ENCODE measurements around the gene BCL2A1. TPM values are rescaled to one million over a fixed set of nuclear protein-coding genes. Genes with fewer than 3 reads are reported as not detected.
"Not testable (repeated sequence)": the region's sequence is repeated elsewhere in the genome, so short reads cannot be mapped to it uniquely, and the experiment has no call there.

Gene BCL2A1
- total RNA-seq, 1 donor from 2014 or later = not detected

GRCh38 chr15:79944622-79945021, 26.4 kb downstream of the BCL2A1 start:
- TF ChIP-seq CTCF (conservative IDR thresholded peaks at IDR 0.05) = no peak
- Mint-ChIP-seq H3K4me1 (no peaks in the 10 kb centered on the region), H3K36me3 (ENCODE audit: low read depth) (no peaks in the 10 kb centered on the region), H3K4me3 (no peak overlapping the region), H3K9me3 (no peaks in the 10 kb centered on the region), H3K27me3 (ENCODE audit: low read depth) (peaks cover 3% of the 10 kb centered on the region), H3K27ac (ENCODE audit: unreplicated experiment) (no peak overlapping the region)
- no peak for DNase-seq (ENCODE audit: low read depth, low spot score)

DNA sequence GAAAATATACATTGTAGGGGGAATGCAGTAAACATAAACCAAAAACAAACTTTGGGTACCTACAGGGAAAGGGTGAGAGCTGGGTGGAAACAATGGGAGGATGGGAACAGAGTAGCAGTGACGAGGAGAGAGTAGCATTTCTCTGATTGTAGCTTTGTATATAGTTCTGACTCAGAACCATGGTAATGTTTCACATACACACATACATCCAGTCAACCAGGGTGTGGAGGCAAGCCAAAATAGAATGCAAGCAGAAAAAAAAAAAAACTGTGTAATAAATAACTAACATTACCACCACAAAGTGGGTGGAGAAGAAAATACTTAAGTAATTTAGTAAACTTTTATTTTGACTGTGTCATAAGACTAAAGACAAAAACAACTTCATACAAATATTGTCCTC, 27.2 kb downstream of the BCL2A1 start:
- H3K4me3 Mint-ChIP-seq = no peak overlapping the region
- no peaks in the 10 kb centered on the region for H3K4me1 Mint-ChIP-seq
- H3K36me3 Mint-ChIP-seq (ENCODE audit: low read depth) = no peaks in the 10 kb centered on the region
- no peak overlapping the region for H3K27ac Mint-ChIP-seq (ENCODE audit: unreplicated experiment)
- no peaks in the 10 kb centered on the region for H3K9me3 Mint-ChIP-seq
- no peak for DNase-seq (ENCODE audit: low read depth, low spot score)
- TF ChIP-seq CTCF (conservative IDR thresholded peaks at IDR 0.05) = no peak
- peaks cover 3% of the 10 kb centered on the region for H3K27me3 Mint-ChIP-seq (ENCODE audit: low read depth)

- Mint-ChIP-seq H3K9me3 (peaks cover 2% of the 10 kb centered on the region), H3K27ac (ENCODE audit: unreplicated experiment) (no peak overlapping the region), H3K4me1 (no peaks in the 10 kb centered on the region), H3K36me3 (ENCODE audit: low read depth) (no peaks in the 10 kb centered on the region), H3K27me3 (ENCODE audit: low read depth) (peaks cover 3% of the 10 kb centered on the region), H3K4me3 (no peak overlapping the region)
- TF ChIP-seq CTCF (conservative IDR thresholded peaks at IDR 0.05) = no peak
- no peak for DNase-seq (ENCODE audit: low read depth, low spot score)
These were observed 28.1 kb downstream of the BCL2A1 start for GRCh38 chr15:79942741-79943481.

DNA sequence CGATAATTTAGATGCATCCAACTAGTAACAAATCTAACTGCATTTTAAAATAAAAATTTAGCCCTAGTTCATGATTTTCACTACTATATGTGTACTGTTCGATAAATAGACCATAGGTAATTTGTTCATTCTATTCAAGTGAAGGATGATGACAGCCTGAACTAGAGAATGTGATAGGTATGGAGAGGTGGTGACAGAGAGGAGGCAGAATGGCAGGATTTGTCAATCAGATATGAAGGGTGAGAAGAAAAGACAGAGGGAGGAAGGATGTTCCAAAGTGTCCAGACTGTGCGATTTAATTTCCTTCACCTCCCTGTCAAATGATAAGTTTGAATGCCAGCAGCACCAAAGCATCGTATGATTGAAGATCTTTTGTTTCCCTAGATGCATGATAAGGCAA, 31.6 kb downstream of the BCL2A1 start:
- DNase-seq (ENCODE audit: low read depth, low spot score) = no peak
- Mint-ChIP-seq H3K9me3 (peaks cover 5% of the 10 kb centered on the region), H3K27me3 (ENCODE audit: low read depth) (peaks cover 3% of the 10 kb centered on the region), H3K4me1 (no peaks in the 10 kb centered on the region), H3K36me3 (ENCODE audit: low read depth) (no peaks in the 10 kb centered on the region), H3K4me3 (no peak overlapping the region), H3K27ac (ENCODE audit: unreplicated experiment) (no peak overlapping the region)
- TF ChIP-seq CTCF (conservative IDR thresholded peaks at IDR 0.05) = no peak

GRCh38 chr15:79938143-79938542, 32.9 kb downstream of the BCL2A1 start:
- no peak for TF ChIP-seq CTCF (conservative IDR thresholded peaks at IDR 0.05)
- H3K9me3 Mint-ChIP-seq = peaks cover 5% of the 10 kb centered on the region

GRCh38 chr15:79935556-79936201, 35.3 kb downstream of the BCL2A1 start:
- DNase-seq (ENCODE audit: low read depth, low spot score); H3K36me3 Mint-ChIP-seq (ENCODE audit: low read depth); H3K4me3 Mint-ChIP-seq; H3K9me3 Mint-ChIP-seq; H3K4me1 Mint-ChIP-seq; H3K27me3 Mint-ChIP-seq (ENCODE audit: low read depth): not testable (repeated sequence)
- peak overlapping the region; percentile 6 for H3K27ac Mint-ChIP-seq (ENCODE audit: unreplicated experiment)

More at GRCh38 chr15:79938143-79938542, 32.9 kb downstream of the BCL2A1 start:
- DNase-seq (ENCODE audit: low read depth, low spot score) = no peak
- no peaks in the 10 kb centered on the region for H3K4me1 Mint-ChIP-seq
- H3K27me3 Mint-ChIP-seq (ENCODE audit: low read depth) = peaks cover 3% of the 10 kb centered on the region
- H3K27ac Mint-ChIP-seq (ENCODE audit: unreplicated experiment) = no peak overlapping the region
- no peak overlapping the region for H3K4me3 Mint-ChIP-seq
- no peaks in the 10 kb centered on the region for H3K36me3 Mint-ChIP-seq (ENCODE audit: low read depth)

All from neural crest cell (in vitro differentiated cells).